H1 (cell line): ENCODE data around the gene ZBTB26. TPM values are rescaled to one million over a fixed set of nuclear protein-coding genes. Genes with fewer than 3 reads are reported as not detected.

Source experiments
- CTCF ChIA-PET: fragments of 300-600 bp; sonication (Branson Sonifier 250); formaldehyde crosslinking; loops from one replicate; lab custom pipeline; 2021; ENCODE audit not compliant: partially characterized antibody; lab: Charles Lee
- POLR2A ChIA-PET: fragments of 300-600 bp; sonication (Branson Sonifier 250); formaldehyde crosslinking; loops from one replicate; lab custom pipeline; 2021; ENCODE audit warnings: inconsistent platforms; ENCODE audit not compliant: partially characterized antibody; lab: Charles Lee
- DNase-seq, 2 experiments: peaks; one replicate each; pipeline versions ENCODE4 v3.0.0 to v3.0.0-alpha.2; 2010 to 2022; ENCODE audit warnings: low spot score in 2 of 2, low read depth in 1 of 2, mixed read lengths in 1 of 2
- FAIRE-seq: peaks from 2 replicates; lab custom pipeline; 2011; peaks lifted over from hg19 to GRCh38; lab: Jason Lieb, UNC
- H2AFZ ChIP-seq: 2 replicates; pipeline ENCODE4 v1.8.1; 2012; ENCODE audit warnings: low read length, inconsistent platforms
- H2AK5ac ChIP-seq: 2 replicates; pipeline ENCODE4 v1.6.1; 2013; ENCODE audit warnings: low read depth, low read length
- H2BK120ac ChIP-seq: replicated peaks from 2 replicates; pipeline ENCODE3; 2013; ENCODE audit warnings: low read depth, low read length, inconsistent platforms
- H2BK12ac ChIP-seq: 2 replicates; pipeline ENCODE4 v1.6.1; 2013; ENCODE audit warnings: low read depth, low read length
- H2BK15ac ChIP-seq: 2 replicates; pipeline ENCODE4 v1.6.1; 2013; ENCODE audit warnings: low read length
- H2BK20ac ChIP-seq: 2 replicates; pipeline ENCODE4 v1.6.1; 2013; ENCODE audit warnings: low read length
- H2BK5ac ChIP-seq: 2 replicates; pipeline ENCODE4 v1.6.1; 2013; ENCODE audit warnings: low read depth, low read length
- H3K14ac ChIP-seq: 2 replicates; pipeline ENCODE4 v1.6.1; 2013; ENCODE audit warnings: inconsistent platforms; ENCODE audit not compliant: insufficient read length
- H3K18ac ChIP-seq: 2 replicates; pipeline ENCODE4 v1.6.1; 2013; ENCODE audit warnings: low read length; ENCODE audit errors: extremely low read depth
- H3K23ac ChIP-seq: 2 replicates; pipeline ENCODE4 v1.6.1; 2013; ENCODE audit warnings: inconsistent platforms; ENCODE audit not compliant: insufficient read length
- H3K23me2 ChIP-seq: 2 replicates; pipeline ENCODE4 v1.6.1; 2013; ENCODE audit warnings: low read depth, low read length
- H3K27ac ChIP-seq: 2 replicates; pipeline ENCODE4 v1.6.1; 2011; ENCODE audit warnings: low read depth, low read length, inconsistent platforms
- H3K27me3 ChIP-seq, 4 experiments: replicated peaks in 1 of 4; 1 replicate in 1 of 4; 2 replicates in 3 of 4; pipeline versions ENCODE4 v1.6.1 to v1.8.1; 2011 to 2013; ENCODE audit warnings: low read length in 3 of 4, mild to moderate bottlenecking in 3 of 4, inconsistent platforms in 2 of 4, mixed read lengths in 2 of 4, moderate library complexity in 1 of 4; ENCODE audit not compliant: control insufficient read depth in 3 of 4, insufficient read depth in 3 of 4; ENCODE audit errors: extremely low read depth in 1 of 4
- H3K36me3 ChIP-seq, 4 experiments: 2 replicates each; pipeline versions ENCODE4 v1.6.1 to v1.8.1; 2011 to 2013; ENCODE audit warnings: mild to moderate bottlenecking in 4 of 4, low read length in 3 of 4, moderate library complexity in 2 of 4, control low read depth in 1 of 4, inconsistent platforms in 1 of 4; ENCODE audit not compliant: insufficient read depth in 4 of 4, control insufficient read depth in 2 of 4
- H3K4ac ChIP-seq: replicated peaks from 2 replicates; pipeline ENCODE3; 2013; ENCODE audit warnings: low read length, low read depth, mixed read lengths, inconsistent platforms; ENCODE audit not compliant: insufficient read length
- H3K4me1 ChIP-seq, 4 experiments: replicated peaks in 1 of 4; 1 replicate in 1 of 4; 2 replicates in 3 of 4; pipeline versions ENCODE4 v1.6.1 to v1.8.1; 2011 to 2013; ENCODE audit warnings: low read length in 3 of 4, inconsistent platforms in 2 of 4, mixed read lengths in 1 of 4; ENCODE audit not compliant: insufficient read depth in 4 of 4, control insufficient read depth in 3 of 4
- H3K4me2 ChIP-seq, 2 experiments: 2 replicates each; pipeline versions ENCODE4 v1.6.1 to v1.8.1; 2011 to 2013; ENCODE audit warnings: low read depth in 2 of 2, low read length in 2 of 2, control low read depth in 1 of 2, inconsistent platforms in 1 of 2, mild to moderate bottlenecking in 1 of 2; ENCODE audit not compliant: insufficient read depth in 1 of 2
- H3K4me3 ChIP-seq, 4 experiments: fragments of 200-600, 300-600 bp in 1 of 4; sonication (generic), shearing (Covaris generic), sonication (Bioruptor Twin) in 1 of 4; 2 replicates each; pipeline versions ENCODE4 v1.5.1 to v1.8.1; 2011 to 2016; ENCODE audit warnings: low read length in 4 of 4, low read depth in 3 of 4, control low read depth in 2 of 4, inconsistent platforms in 2 of 4, mild to moderate bottlenecking in 2 of 4, mixed read lengths in 1 of 4, moderate library complexity in 1 of 4; ENCODE audit not compliant: insufficient read depth in 2 of 4; ENCODE audit errors: extremely low read depth in 1 of 4
- H3K56ac ChIP-seq: replicated peaks from 2 replicates; pipeline ENCODE3; 2013; ENCODE audit warnings: low read depth, mild to moderate bottlenecking, mixed read lengths, low read length, inconsistent platforms; ENCODE audit not compliant: insufficient read length
- H3K79me1 ChIP-seq: 2 replicates; pipeline ENCODE4 v1.6.1; 2013; ENCODE audit warnings: low read depth, low read length, control low read depth
- H3K79me2 ChIP-seq, 2 experiments: 2 replicates each; pipeline versions ENCODE4 v1.6.1 to v1.8.1; 2012 to 2013; ENCODE audit warnings: low read length in 2 of 2, mild to moderate bottlenecking in 2 of 2, inconsistent platforms in 1 of 2; ENCODE audit not compliant: insufficient read depth in 2 of 2, control insufficient read depth in 1 of 2
- H3K9ac ChIP-seq, 4 experiments: replicated peaks in 1 of 4; 1 replicate in 1 of 4; 2 replicates in 3 of 4; pipeline versions ENCODE4 v1.6.1 to v1.8.1; 2011 to 2013; ENCODE audit warnings: low read depth in 3 of 4, low read length in 3 of 4, control low read depth in 2 of 4, mild to moderate bottlenecking in 2 of 4, moderate library complexity in 2 of 4, inconsistent platforms in 1 of 4; ENCODE audit errors: extremely low read depth in 1 of 4
- H3K9me3 ChIP-seq, 2 experiments: 2 replicates each; pipeline versions ENCODE4 v1.6.1 to v1.8.1; 2012 to 2013; ENCODE audit warnings: mild to moderate bottlenecking in 2 of 2, moderate library complexity in 2 of 2, control low read depth in 1 of 2, inconsistent platforms in 1 of 2, low read depth in 1 of 2, low read length in 1 of 2, mixed read lengths in 1 of 2; ENCODE audit not compliant: insufficient read depth in 2 of 2
- H4K20me1 ChIP-seq, 2 experiments: replicated peaks in 1 of 2; 2 replicates each; pipeline versions ENCODE3 to v1.8.1; 2011 to 2013; ENCODE audit warnings: inconsistent platforms in 2 of 2, low read length in 2 of 2, mild to moderate bottlenecking in 1 of 2; ENCODE audit not compliant: insufficient read depth in 2 of 2, control insufficient read depth in 1 of 2
- H4K5ac ChIP-seq: 2 replicates; pipeline ENCODE4 v1.6.1; 2013; ENCODE audit warnings: low read length, low read depth, mixed read lengths, inconsistent platforms; ENCODE audit not compliant: insufficient read length
- H4K8ac ChIP-seq: 2 replicates; pipeline ENCODE4 v1.8.0; 2013; ENCODE audit warnings: mild to moderate bottlenecking, moderate library complexity, low read length, inconsistent platforms; ENCODE audit not compliant: insufficient read depth; ENCODE audit errors: extremely low read depth
- H4K91ac ChIP-seq: replicated peaks from 2 replicates; pipeline ENCODE3; 2013; ENCODE audit warnings: low read length, mixed read lengths, inconsistent platforms; ENCODE audit not compliant: insufficient read length
- YY1 ChIP-seq: IDR thresholded peaks from 2 replicates; pipeline ENCODE4 v1.6.1; 2011; ENCODE audit warnings: low read depth, mild to moderate bottlenecking, low read length
- WGBS, 2 experiments: shearing (Covaris generic) in 1 of 2; methylation state at CpG; one replicate each; pipeline versions ENCODE4 v1.1.6 to v1.1.7; 2013 to 2015; ENCODE audit warnings: low lambda C conversion rate in 2 of 2, mixed read lengths in 2 of 2, inconsistent platforms in 1 of 2, low coverage in 1 of 2, missing lambda C conversion rate in 1 of 2; ENCODE audit not compliant: insufficient replicate concordance in 2 of 2, insufficient coverage in 1 of 2, insufficient read length in 1 of 2; ENCODE audit errors: extremely low coverage in 1 of 2, missing lambda C conversion rate in 1 of 2; 5-methylcytosine and 5-hydroxymethylcytosine counted together
- polyA plus RNA-seq, 7 experiments: library from polyadenylated mRNA; depleted of rRNA in 3 of 7; stranded (reverse) in 5 of 7; unstranded in 2 of 7; fragments of >200 nt in 5 of 7; fragments of 200-250 nt in 2 of 7; gene quantifications; 1 replicate in 5 of 7; 2 replicates in 1 of 7; 4 replicates in 1 of 7; pipeline versions ENCODE4 v1.2.1 to v1.2.3, GENCODE V29; 2011 to 2013; ENCODE audit warnings: missing spikeins in 2 of 7, mixed read lengths in 2 of 7
- total RNA-seq: library from RNA; stranded (reverse); fragmentation: NEBNext Ultra II Directional; extraction: Animal tissue kit (Norgen Biotek cat#: 25700); gene quantifications from 2 replicates; pipeline ENCODE4 v1.2.1, GENCODE V29; 2021

ZBTB26 gene
- total and polyA plus RNA-seq, 2 of the 8 experiments (the other 6 are each of a cell fraction or from before 2014, with no cell fraction given), result 5.7 to 7.4 TPM

GRCh38 chr9:122975196-122975595 lies 43.9 kb upstream of the ZBTB26 start:
- Histone ChIP-seq H3K4me1 (no peaks in the 10 kb centered on the region), H3K79me2 (peaks cover 0 to 36% of the 10 kb centered on the region in 2 experiments; a peak in 2 of 4 replicates), H2BK15ac (no peak overlapping the region), H3K23ac (no peak overlapping the region), H3K23me2 (no peaks in the 10 kb centered on the region), H3K18ac (no peak overlapping the region), H3K27ac (no peak overlapping the region), H3K4me2 (no peak overlapping the region), H3K56ac (no peak overlapping the region), H2AK5ac (no peak overlapping the region), H3K14ac (no peak overlapping the region), H2BK12ac (no peak overlapping the region), H3K9me3 (no peaks in the 10 kb centered on the region), H3K4ac (no peak overlapping the region), H4K8ac (no peak overlapping the region), H3K36me3 (peaks cover 0 to 19% (median 6%) of the 10 kb centered on the region in 4 experiments; a peak in 5 of 8 replicates), H3K4me3 (no peak overlapping the region), H4K20me1 (peaks cover 0 to 3% of the 10 kb centered on the region in 2 experiments), H2BK120ac (no peak overlapping the region), H2BK20ac (no peak overlapping the region), H4K5ac (no peak overlapping the region), H2BK5ac (no peak overlapping the region), H2AFZ (no peak overlapping the region), H3K9ac (no peak overlapping the region), H3K79me1 (no peaks in the 10 kb centered on the region), H4K91ac (no peak overlapping the region), H3K27me3 (no peaks in the 10 kb centered on the region)
- ChIA-PET POLR2A (interaction anchor here (1.0 to 1.2 kb wide), 2 partner anchors 21 to 35 kb away, joined by 3 read pairs; partner anchors contain the start of gene RABGAP1), CTCF (interaction anchor here (1.0 to 1.3 kb wide), 3 partner anchors 11 to 92 kb away, joined by 3 to 5 read pairs (median 3); no protein-coding TSS in a partner anchor)
- WGBS, 2 experiments, result 94% methylated on average over 2 of the region's 2 CpGs; no CpG with 5 or more reads in 1 of the 2 experiments
- DNase-seq (no peak), FAIRE-seq (no peak)
- TF ChIP-seq YY1, result no peak
